Stimulated activated CD8-positive, alpha-beta memory T cell treated with anti-CD3 and anti-CD28 coated beads, Interleukin-4, amount 100 ng/mL, for 4 hours (primary cell): ENCODE results near the gene SLC13A4.

Experiments
- DNase-seq, 2 donors: peaks; one replicate each; pipeline ENCODE4 v3.0.0-alpha.2; 2020; ENCODE audit warnings: low read depth in 2 of 2, low spot score in 1 of 2

The SLC13A4 gene

GRCh38 chr7:135719688-135720087 is 8.3 kb downstream of the SLC13A4 start:
- no peak for DNase-seq

GRCh38 chr7:135718794-135719437 is 9.1 kb downstream of the SLC13A4 start:
- DNase-seq, result no peak

GRCh38 chr7:135718219-135718618 is 9.8 kb downstream of the SLC13A4 start:
- DNase-seq, result no peak

GRCh38 chr7:135717693-135718092 is 10.3 kb downstream of the SLC13A4 start:
- no peak for DNase-seq

- no peak for DNase-seq
Observed at GRCh38 chr7:135716677-135717238, 11.2 kb downstream of the SLC13A4 start.

- no peak for DNase-seq
Observed at GRCh38 chr7:135715673-135716072, 12.3 kb downstream of the SLC13A4 start.

GRCh38 chr7:135715055-135715522 is 12.9 kb downstream of the SLC13A4 start:
- no peak for DNase-seq

- DNase-seq, result no peak
Observed at GRCh38 chr7:135714534-135715009, 13.4 kb downstream of the SLC13A4 start.

- DNase-seq, result no peak
Observed at GRCh38 chr7:135713836-135714470, 14.0 kb downstream of the SLC13A4 start.

- DNase-seq, result no peak
Observed at GRCh38 chr7:135712796-135713195, 15.2 kb downstream of the SLC13A4 start.

GRCh38 chr7:135712182-135712782 is 15.7 kb downstream of the SLC13A4 start:
- DNase-seq, result no peak

GRCh38 chr7:135711139-135711469 is 16.9 kb downstream of the SLC13A4 start:
- no peak for DNase-seq

- DNase-seq, result no peak
Observed at GRCh38 chr7:135710417-135711138, 17.4 kb downstream of the SLC13A4 start.

- DNase-seq, result no peak
Observed at GRCh38 chr7:135709508-135709907, 18.5 kb downstream of the SLC13A4 start.

GRCh38 chr7:135708041-135708440 is 19.9 kb downstream of the SLC13A4 start:
- no peak for DNase-seq

GRCh38 chr7:135707570-135707966 is 20.4 kb downstream of the SLC13A4 start:
- no peak for DNase-seq

GRCh38 chr7:135706858-135707569 is 21.0 kb downstream of the SLC13A4 start:
- no peak for DNase-seq

- DNase-seq, result no peak
Observed at GRCh38 chr7:135706038-135706742, 21.8 kb downstream of the SLC13A4 start.

- no peak for DNase-seq
Observed at GRCh38 chr7:135704698-135705097, 23.3 kb downstream of the SLC13A4 start.

- DNase-seq, result no peak
Observed at GRCh38 chr7:135704074-135704473, 23.9 kb downstream of the SLC13A4 start.
